CD4-positive, alpha-beta T cell treated with Interleukin-6 for 4 hours (primary cell): ENCODE data around the gene RUFY1.

Experiments used
- DNase-seq: peaks from one replicate; pipeline ENCODE4 v3.0.0-alpha.2; 2020; ENCODE audit warnings: mixed read lengths

Gene RUFY1

GRCh38 chr5:179606071-179606909 lies 55.9 kb downstream of the RUFY1 start:
- no peak for DNase-seq

GRCh38 chr5:179606910-179607159 lies 56.5 kb downstream of the RUFY1 start:
- DNase-seq: no peak

GRCh38 chr5:179607160-179607931 lies 57.0 kb downstream of the RUFY1 start:
- DNase-seq: no peak

DNA sequence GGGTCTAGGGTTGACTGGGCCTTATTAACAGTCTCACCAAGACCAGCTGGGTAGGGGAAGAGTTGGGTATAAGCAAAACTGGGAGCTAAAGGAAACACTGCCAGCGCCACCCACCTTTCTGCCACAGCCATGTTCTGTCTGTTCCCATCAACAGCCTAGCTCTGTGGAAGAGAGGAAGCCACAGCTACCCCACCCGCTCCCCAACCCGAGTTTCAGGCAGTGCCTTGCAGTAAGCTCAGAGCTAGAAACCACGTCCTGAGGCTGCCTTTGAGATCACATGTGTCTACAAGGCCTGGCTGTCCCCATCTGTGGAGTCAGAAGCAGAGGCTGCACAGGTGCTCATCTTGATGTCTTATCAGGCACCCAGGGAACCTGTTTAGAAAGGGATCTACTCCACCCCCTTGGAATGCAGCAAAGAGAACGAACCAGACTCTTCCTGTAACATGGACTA lies 57.8 kb downstream of the RUFY1 start:
- peak; percentile 53 for DNase-seq

DNA sequence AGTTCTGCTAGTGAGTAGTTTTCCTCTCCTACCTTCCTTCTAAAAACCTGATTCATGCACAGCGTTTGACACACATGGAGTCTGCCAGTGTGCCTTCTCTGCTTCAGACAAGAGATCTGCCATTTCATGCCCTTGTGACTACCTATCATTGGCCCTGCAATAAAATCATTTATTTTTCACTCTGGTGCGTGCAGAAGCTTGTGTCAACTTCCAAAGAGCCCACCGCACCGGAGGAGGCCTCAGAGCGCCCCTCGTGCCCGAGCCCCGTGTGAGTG lies 59.4 kb downstream of the RUFY1 start:
- no peak for DNase-seq

DNA sequence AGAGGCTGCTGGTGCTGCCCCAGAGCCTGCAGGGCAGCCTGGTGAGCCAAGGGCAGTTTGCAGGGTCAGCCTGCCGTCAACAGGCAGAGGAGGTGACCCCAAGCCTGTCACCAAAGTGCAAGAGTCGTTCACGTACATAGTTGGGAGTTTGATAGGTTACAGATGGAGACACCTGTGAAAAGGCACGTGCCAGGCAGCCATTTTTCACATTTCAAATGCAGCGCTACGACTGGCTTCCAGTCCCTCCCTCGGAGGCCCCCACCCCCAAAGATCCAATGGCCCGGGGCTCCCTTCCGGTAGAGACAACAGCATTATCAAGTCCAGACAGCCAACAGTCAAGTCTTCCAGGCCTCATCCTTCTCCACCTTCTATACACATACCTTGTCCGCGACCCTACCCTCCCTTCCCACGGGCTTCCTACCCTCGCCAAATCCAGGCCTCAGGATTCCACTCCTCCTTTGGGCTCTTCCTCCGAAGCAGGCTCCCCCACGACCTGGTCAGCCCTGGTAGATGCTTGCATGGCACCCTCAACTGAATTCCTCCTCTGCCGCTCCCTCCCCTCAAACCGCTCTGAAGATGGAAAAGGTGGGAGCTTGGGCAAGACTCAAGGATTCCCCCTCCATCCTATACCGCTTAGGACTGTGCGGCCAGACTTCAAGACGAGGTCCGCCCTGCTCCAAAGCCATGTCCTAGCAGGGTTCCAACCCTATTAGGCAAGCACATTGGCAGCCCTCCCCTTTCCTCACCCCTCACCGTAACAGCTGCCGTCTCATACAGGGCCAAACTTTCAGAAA lies 60.0 kb downstream of the RUFY1 start:
- no peak for DNase-seq

DNA sequence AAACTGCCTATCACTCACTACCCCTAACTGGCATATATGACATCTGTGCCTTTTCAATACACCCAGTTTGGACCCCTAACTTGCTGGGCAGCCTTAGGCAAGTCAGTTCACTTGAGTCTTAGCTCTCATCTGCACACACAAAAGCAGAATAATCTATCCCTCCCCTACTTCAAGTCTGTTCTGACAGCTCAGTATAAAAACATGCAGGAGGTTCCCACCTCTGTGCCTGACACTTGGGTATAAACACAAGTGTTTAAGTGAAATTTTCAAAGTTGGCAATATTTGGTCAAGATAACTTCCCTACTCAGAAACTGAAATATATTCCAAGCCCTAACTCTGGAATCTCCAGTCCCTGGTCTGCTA lies 60.5 kb downstream of the RUFY1 start:
- no peak for DNase-seq

- no peak for DNase-seq
These were observed 62.5 kb downstream of the RUFY1 start for GRCh38 chr5:179612577-179613459.

DNA sequence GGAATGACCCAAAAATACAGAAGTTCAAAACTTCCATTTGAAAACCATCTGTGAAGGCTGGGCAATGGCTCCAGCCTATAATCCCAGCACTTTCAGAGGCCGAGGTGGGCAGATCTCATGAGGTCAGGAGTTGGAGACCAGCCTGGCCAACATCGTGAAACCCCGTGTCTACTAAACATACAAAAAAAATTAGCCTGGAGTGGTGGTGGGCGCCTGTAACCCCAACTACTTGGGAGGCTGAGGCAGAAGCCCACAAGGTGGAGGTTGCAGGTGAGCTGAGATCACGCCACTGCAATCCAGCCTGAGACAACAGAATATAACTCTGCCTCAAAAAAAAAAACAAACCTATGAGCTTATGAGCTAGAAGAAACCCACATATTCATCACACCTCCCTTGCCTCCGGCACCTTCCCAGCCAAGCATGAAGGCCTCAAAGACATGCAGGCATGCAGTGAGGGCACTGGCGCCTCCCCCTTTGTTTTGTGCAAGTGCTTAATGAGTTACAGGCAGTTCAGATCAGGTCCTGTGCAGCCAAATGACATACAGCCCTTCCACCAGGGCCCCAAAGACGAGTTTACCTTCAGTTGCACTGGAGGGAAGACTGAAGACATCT lies 63.2 kb downstream of the RUFY1 start:
- no peak for DNase-seq

GRCh38 chr5:179614745-179615144 lies 64.4 kb downstream of the RUFY1 start:
- DNase-seq: no peak

GRCh38 chr5:179615203-179615602 lies 64.8 kb downstream of the RUFY1 start:
- no peak for DNase-seq

GRCh38 chr5:179616002-179616594 lies 65.7 kb downstream of the RUFY1 start:
- DNase-seq: no peak

DNA sequence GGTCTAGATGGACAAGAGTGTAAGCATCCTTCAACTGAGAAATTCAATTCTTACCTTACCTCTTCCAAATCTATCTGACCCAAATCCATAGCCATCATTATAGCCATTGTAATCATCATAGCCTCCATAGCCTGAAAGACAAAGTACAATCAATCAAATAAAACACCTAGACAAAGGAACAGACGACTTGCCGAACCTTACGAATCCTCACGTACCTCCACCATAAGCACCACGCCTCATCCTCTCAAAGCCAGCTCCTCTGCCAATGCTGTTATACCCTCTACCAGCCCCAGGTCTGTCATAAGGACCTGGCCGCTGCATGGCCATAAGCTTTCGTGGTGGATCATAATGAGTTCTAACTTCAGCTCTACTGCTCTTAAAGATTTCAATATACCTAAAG lies 67.6 kb downstream of the RUFY1 start:
- DNase-seq: no peak

DNA sequence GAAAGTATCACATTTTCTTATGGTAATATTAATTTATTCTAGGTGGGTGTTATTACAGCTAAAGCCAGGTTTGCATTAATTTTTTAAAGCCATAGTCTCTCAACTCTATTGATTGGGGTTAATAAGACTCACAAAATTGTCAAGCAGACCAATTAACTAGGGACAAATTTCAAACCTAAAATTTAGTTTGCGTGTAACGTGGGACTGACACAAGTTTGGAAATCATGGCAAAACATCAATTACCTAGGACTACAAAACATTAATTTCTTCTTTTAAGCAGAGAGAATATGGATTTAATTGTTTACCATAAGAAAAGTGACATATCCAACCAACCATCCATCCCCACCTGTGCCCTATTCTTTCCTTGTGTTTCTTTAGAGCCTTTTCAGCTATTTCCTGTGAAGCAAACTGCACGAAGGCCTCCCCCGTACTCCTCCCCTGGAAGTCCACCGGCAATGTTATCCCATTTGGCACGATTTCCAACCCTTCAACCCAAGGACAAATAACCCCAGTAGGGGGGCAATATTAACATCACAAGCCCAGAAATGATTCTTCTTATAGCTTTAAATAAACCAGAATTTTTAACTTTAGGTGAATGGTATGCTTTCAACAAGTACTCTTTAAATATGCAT lies 68.7 kb downstream of the RUFY1 start:
- no peak for DNase-seq

DNA sequence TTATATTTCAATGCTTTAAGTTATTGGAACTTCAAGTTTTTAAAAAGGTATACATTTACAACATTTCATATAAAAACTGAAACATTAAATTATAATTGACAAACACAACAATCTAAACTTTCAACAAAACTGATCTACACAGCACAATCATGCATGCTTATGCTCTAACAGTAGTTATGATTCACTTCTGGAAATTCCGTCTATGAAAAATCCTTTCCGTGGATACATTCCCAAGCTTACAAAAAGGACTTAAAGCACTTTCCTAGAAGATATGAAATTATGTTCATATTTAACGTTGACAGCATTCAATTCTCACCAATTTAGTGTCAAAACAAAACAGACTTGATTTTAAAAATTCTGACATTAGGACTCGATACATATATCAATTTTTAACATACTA lies 69.4 kb downstream of the RUFY1 start:
- DNase-seq: no peak

DNA sequence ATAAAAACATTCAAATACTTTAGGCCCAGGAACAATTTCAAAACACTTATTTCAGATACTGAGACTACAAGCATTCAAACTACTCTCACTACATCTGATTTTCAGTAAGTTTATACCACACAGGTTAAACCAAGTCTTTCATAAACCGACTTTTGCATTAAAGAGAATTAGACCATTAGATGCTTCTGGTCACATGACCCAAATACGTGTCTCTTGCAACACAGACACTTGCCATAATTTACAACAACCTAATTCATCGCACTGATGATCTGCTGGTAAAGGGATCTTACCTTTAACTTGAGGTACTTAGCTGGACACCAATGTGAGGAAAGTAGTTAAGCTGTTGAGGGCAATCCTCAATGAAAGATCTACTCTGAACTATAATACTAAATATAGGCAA lies 69.9 kb downstream of the RUFY1 start:
- no peak for DNase-seq

- no peak for DNase-seq
These were observed 70.5 kb downstream of the RUFY1 start for GRCh38 chr5:179620703-179621350.

GRCh38 chr5:179621551-179622214 lies 71.3 kb downstream of the RUFY1 start:
- DNase-seq: no peak

GRCh38 chr5:179623003-179623905 lies 72.9 kb downstream of the RUFY1 start, which contains the start of gene HNRNPH1:
Gene HNRNPH1 (minus strand): TSS chr5:179623671. CDS start chr5:179623133, 538 bp downstream.
- DNase-seq: peak; percentile 98
